Measurements from ENCODE around the gene GBP1. TPM values are rescaled to one million over a fixed set of nuclear protein-coding genes. Genes with fewer than 3 reads are reported as not detected.

Gene GBP1
- total and polyA plus RNA-seq, 2 experiments from 2014 or later = 19.2 to 25.2 TPM

- Histone ChIP-seq H3K4me2 (ENCODE audit: unreplicated experiment) (no peak overlapping the region), H3K79me2 (ENCODE audit: insufficient read depth) (no peaks in the 10 kb centered on the region), H3F3A (ENCODE audit: insufficient read depth) (no peaks in the 10 kb centered on the region), H3K4me3 (no peak overlapping the region), H4K20me1 (ENCODE audit: insufficient read depth) (no peaks in the 10 kb centered on the region), H3K9me2 (ENCODE audit: insufficient read depth) (no peaks in the 10 kb centered on the region), H2AFZ (no peak overlapping the region), H3K27ac (no peak overlapping the region), H3K36me3 (ENCODE audit: low read depth) (no peaks in the 10 kb centered on the region), H3K9me3 (ENCODE audit: low read depth) (no peaks in the 10 kb centered on the region), H3K4me1 (ENCODE audit: insufficient read depth) (peaks cover 3% of the 10 kb centered on the region; the same call in 1 of the 2 replicates), H3K9ac (no peak overlapping the region), H3K27me3 (replicated peaks; ENCODE audit: insufficient read depth) (no peaks in the 10 kb centered on the region)
- in situ Hi-C loops (cut with MboI) = no loop called here
- DNase-seq = no peak
- WGBS, 2 experiments (ENCODE audit: low coverage in 1 of 2, low lambda C conversion rate in 2 of 2, missing lambda C conversion rate in 2 of 2) = 92 to 97% methylated on average over 5 to 17 of the region's 17 CpGs
- no peak for TF ChIP-seq EZH2 (IDR thresholded peaks at IDR 0.05; ENCODE audit: insufficient read depth, poor library complexity, severe bottlenecking)
- no peak for TF ChIP-seq EZH2phosphoT487 (IDR thresholded peaks at IDR 0.05; ENCODE audit: insufficient read depth, low read depth)
Measured at GRCh38 chr1:89104687-89105086, 39.7 kb upstream of the GBP1 start.

GRCh38 chr1:89104147-89104546 is 39.1 kb upstream of the GBP1 start:
- H4K20me1 ChIP-seq (ENCODE audit: insufficient read depth) = no peaks in the 10 kb centered on the region
- 48 to 52% methylated on average over 2 of the region's 2 CpGs for WGBS, 2 experiments (ENCODE audit: low coverage in 1 of 2, low lambda C conversion rate in 2 of 2, missing lambda C conversion rate in 2 of 2)
- H3F3A ChIP-seq (ENCODE audit: insufficient read depth) = no peaks in the 10 kb centered on the region
- H3K4me2 ChIP-seq (ENCODE audit: unreplicated experiment) = no peak overlapping the region
- no peak overlapping the region for H2AFZ ChIP-seq
- no peaks in the 10 kb centered on the region for H3K27me3 ChIP-seq (replicated peaks; ENCODE audit: insufficient read depth)
- H3K36me3 ChIP-seq (ENCODE audit: low read depth) = no peaks in the 10 kb centered on the region
- DNase-seq = peak; percentile 20
- H3K79me2 ChIP-seq (ENCODE audit: insufficient read depth) = no peaks in the 10 kb centered on the region
- no peak overlapping the region for H3K9ac ChIP-seq
- in situ Hi-C loops (cut with MboI) = no loop called here
- no peaks in the 10 kb centered on the region for H3K9me2 ChIP-seq (ENCODE audit: insufficient read depth)
- no peak overlapping the region for H3K4me3 ChIP-seq
- no peak overlapping the region for H3K27ac ChIP-seq
- TF ChIP-seq EZH2 (IDR thresholded peaks at IDR 0.05; ENCODE audit: insufficient read depth, poor library complexity, severe bottlenecking) (no peak), EZH2phosphoT487 (IDR thresholded peaks at IDR 0.05; ENCODE audit: insufficient read depth, low read depth) (no peak)
- H3K4me1 ChIP-seq (ENCODE audit: insufficient read depth) = peaks cover 3% of the 10 kb centered on the region; the same call in 1 of the 2 replicates
- no peaks in the 10 kb centered on the region for H3K9me3 ChIP-seq (ENCODE audit: low read depth)

- Histone ChIP-seq H3F3A (ENCODE audit: insufficient read depth) (no peaks in the 10 kb centered on the region), H3K9ac (no peak overlapping the region), H3K36me3 (ENCODE audit: low read depth) (no peaks in the 10 kb centered on the region), H4K20me1 (ENCODE audit: insufficient read depth) (no peaks in the 10 kb centered on the region), H3K4me3 (no peak overlapping the region), H3K27ac (no peak overlapping the region), H3K9me2 (ENCODE audit: insufficient read depth) (no peaks in the 10 kb centered on the region), H3K4me1 (ENCODE audit: insufficient read depth) (peaks cover 3% of the 10 kb centered on the region; the same call in 1 of the 2 replicates), H3K79me2 (ENCODE audit: insufficient read depth) (no peaks in the 10 kb centered on the region), H3K9me3 (ENCODE audit: low read depth) (no peaks in the 10 kb centered on the region), H3K27me3 (replicated peaks; ENCODE audit: insufficient read depth) (no peaks in the 10 kb centered on the region), H2AFZ (no peak overlapping the region), H3K4me2 (ENCODE audit: unreplicated experiment) (no peak overlapping the region)
- TF ChIP-seq EZH2phosphoT487 (IDR thresholded peaks at IDR 0.05; ENCODE audit: insufficient read depth, low read depth) (no peak), EZH2 (IDR thresholded peaks at IDR 0.05; ENCODE audit: insufficient read depth, poor library complexity, severe bottlenecking) (no peak)
- in situ Hi-C loops (cut with MboI) = no loop called here
- no peak for DNase-seq
Measured at GRCh38 chr1:89102021-89102420, 37.0 kb upstream of the GBP1 start.

GRCh38 chr1:89100412-89100811 is 35.4 kb upstream of the GBP1 start:
- no peaks in the 10 kb centered on the region for H3K36me3 ChIP-seq (ENCODE audit: low read depth)
- H3K27me3 ChIP-seq (replicated peaks; ENCODE audit: insufficient read depth) = no peaks in the 10 kb centered on the region
- no peaks in the 10 kb centered on the region for H3K9me3 ChIP-seq (ENCODE audit: low read depth)
- no peak overlapping the region for H2AFZ ChIP-seq
- no peaks in the 10 kb centered on the region for H3K79me2 ChIP-seq (ENCODE audit: insufficient read depth)
- H3K9ac ChIP-seq = no peak overlapping the region
- DNase-seq = no peak
- WGBS, 2 experiments (ENCODE audit: low coverage in 1 of 2, low lambda C conversion rate in 2 of 2, missing lambda C conversion rate in 2 of 2) = 68 to 83% methylated on average over 3 of the region's 3 CpGs
- no peak overlapping the region for H3K4me2 ChIP-seq (ENCODE audit: unreplicated experiment)
- in situ Hi-C loops (cut with MboI) = no loop called here
- H3K27ac ChIP-seq = no peak overlapping the region
- no peak overlapping the region for H3K4me3 ChIP-seq
- no peaks in the 10 kb centered on the region for H3F3A ChIP-seq (ENCODE audit: insufficient read depth)
- peaks cover 3% of the 10 kb centered on the region; the same call in 1 of the 2 replicates for H3K4me1 ChIP-seq (ENCODE audit: insufficient read depth)
- TF ChIP-seq EZH2phosphoT487 (IDR thresholded peaks at IDR 0.05; ENCODE audit: insufficient read depth, low read depth) (no peak), EZH2 (IDR thresholded peaks at IDR 0.05; ENCODE audit: insufficient read depth, poor library complexity, severe bottlenecking) (no peak)
- H4K20me1 ChIP-seq (ENCODE audit: insufficient read depth) = no peaks in the 10 kb centered on the region
- H3K9me2 ChIP-seq (ENCODE audit: insufficient read depth) = no peaks in the 10 kb centered on the region

GRCh38 chr1:89098857-89099256 is 33.8 kb upstream of the GBP1 start:
- Histone ChIP-seq H4K20me1 (ENCODE audit: insufficient read depth) (no peaks in the 10 kb centered on the region), H3K9me2 (ENCODE audit: insufficient read depth) (no peaks in the 10 kb centered on the region), H3K36me3 (ENCODE audit: low read depth) (no peaks in the 10 kb centered on the region), H3K4me1 (ENCODE audit: insufficient read depth) (peaks cover under 1% of the 10 kb centered on the region; the same call in 1 of the 2 replicates), H3F3A (ENCODE audit: insufficient read depth) (no peaks in the 10 kb centered on the region), H3K9me3 (ENCODE audit: low read depth) (no peaks in the 10 kb centered on the region), H3K4me3 (no peak overlapping the region), H3K27ac (no peak overlapping the region), H2AFZ (no peak overlapping the region), H3K4me2 (ENCODE audit: unreplicated experiment) (no peak overlapping the region), H3K79me2 (ENCODE audit: insufficient read depth) (no peaks in the 10 kb centered on the region), H3K9ac (no peak overlapping the region), H3K27me3 (replicated peaks; ENCODE audit: insufficient read depth) (no peaks in the 10 kb centered on the region)
- no peak for DNase-seq
- 38 to 44% methylated on average over 3 of the region's 3 CpGs for WGBS, 2 experiments (ENCODE audit: low coverage in 1 of 2, low lambda C conversion rate in 2 of 2, missing lambda C conversion rate in 2 of 2)
- in situ Hi-C loops (cut with MboI) = no loop called here
- TF ChIP-seq EZH2 (IDR thresholded peaks at IDR 0.05; ENCODE audit: insufficient read depth, poor library complexity, severe bottlenecking) (no peak), EZH2phosphoT487 (IDR thresholded peaks at IDR 0.05; ENCODE audit: insufficient read depth, low read depth) (no peak)
